HCT116 (cell line): ENCODE measurements around the gene COL26A1. TPM values are rescaled to one million over a fixed set of nuclear protein-coding genes. Genes with fewer than 3 reads are reported as not detected.

ENCODE experiments used
- ATAC-seq: fragments of 200-7000 bp; cut with Tn5 transposase; 2 replicates; pipeline ENCODE4 v1.9.1; 2020; ENCODE audit warnings: mild to moderate bottlenecking, moderate library complexity
- BruUV-seq: library from RNA; stranded (reverse); fragments of 400-500 nt; replicated peaks from 2 replicates; lab custom pipeline; 2021; lab: Mats Ljungman, UMichigan
- CTCF ChIA-PET: fragments of 300-600 bp; sonication (Branson Sonifier 250); formaldehyde crosslinking; loops from one replicate; lab custom pipeline; 2021; ENCODE audit warnings: antibody characterized with exemption; lab: Charles Lee
- POLR2A ChIA-PET: fragments of 300-600, 350-600 bp; sonication (Branson Sonifier 250); formaldehyde crosslinking; loops from one replicate; lab custom pipeline; 2021; ENCODE audit warnings: antibody characterized with exemption; lab: Charles Lee
- RAD21 ChIA-PET, 2 experiments: fragments of 300-600 bp; sonication (Branson Sonifier 250); formaldehyde crosslinking; loops; one replicate each; lab custom pipeline; 2023; ENCODE audit warnings: low total read pairs in 2 of 2; ENCODE audit not compliant: uncharacterized antibody in 2 of 2, unreplicated experiment in 2 of 2, low non-redundant PET in 1 of 2; lab: Charles Lee
- DNase-seq: peaks from one replicate; pipeline ENCODE4 v3.0.0-alpha.2; 2010; ENCODE audit warnings: low read depth, low spot score
- H2AFZ ChIP-seq: fragments of 200-600 bp; shearing (Covaris generic), sonication (generic); 2 replicates; pipeline ENCODE4 v1.6.1; 2017; ENCODE audit warnings: low read depth, mixed run types, mixed read lengths, antibody characterized with exemption, low read length; ENCODE audit not compliant: poor library complexity, severe bottlenecking
- H3K27ac ChIP-seq: 2 replicates; pipeline ENCODE4 v1.5.1; 2012; ENCODE audit warnings: low read depth, low read length
- H3K27me3 ChIP-seq: fragments of 200-600 bp; sonication (generic); 2 replicates; pipeline ENCODE4 v1.6.1; 2016; ENCODE audit warnings: mixed run types, low read length, mixed read lengths; ENCODE audit not compliant: insufficient read depth
- H3K36me3 ChIP-seq, 2 experiments: fragments of 200-500 bp in 1 of 2; fragments of 200-600 bp in 1 of 2; sonication (Bioruptor generic) in 1 of 2; sonication (generic) in 1 of 2; 2 replicates each; pipeline versions ENCODE4 v1.5.1 to v1.6.1; 2014 to 2016; ENCODE audit warnings: low read length in 2 of 2, inconsistent platforms in 1 of 2, mixed read lengths in 1 of 2, mixed run types in 1 of 2; ENCODE audit not compliant: insufficient read depth in 2 of 2, control insufficient read depth in 1 of 2
- H3K4me1 ChIP-seq, 2 experiments: fragments of 200-600 bp in 1 of 2; sonication (generic) in 1 of 2; 2 replicates each; pipeline versions ENCODE4 v1.5.1 to v1.6.1; 2012 to 2017; ENCODE audit warnings: low read length in 2 of 2, inconsistent platforms in 1 of 2, mild to moderate bottlenecking in 1 of 2, mixed read lengths in 1 of 2, mixed run types in 1 of 2, moderate library complexity in 1 of 2; ENCODE audit not compliant: insufficient read depth in 2 of 2, control insufficient read depth in 1 of 2
- H3K4me2 ChIP-seq: fragments of 200-600 bp; sonication (generic); 2 replicates; pipeline ENCODE4 v1.6.1; 2017; ENCODE audit warnings: mixed run types, low read length, mixed read lengths
- H3K4me3 ChIP-seq, 2 experiments: fragments of 200-600 bp in 1 of 2; sonication (generic) in 1 of 2; replicated peaks in 1 of 2; 2 replicates each; pipeline ENCODE4 v1.5.1; 2011 to 2016; ENCODE audit warnings: low read length in 2 of 2, control low read depth in 1 of 2, low read depth in 1 of 2, mild to moderate bottlenecking in 1 of 2, mixed read lengths in 1 of 2, mixed run types in 1 of 2
- H3K79me2 ChIP-seq: fragments of 200-600 bp; sonication (generic); 2 replicates; pipeline ENCODE4 v1.6.1; 2017; ENCODE audit warnings: mild to moderate bottlenecking, mixed run types, low read length, moderate library complexity, mixed read lengths; ENCODE audit not compliant: insufficient read depth
- H3K9ac ChIP-seq: fragments of 200-600 bp; sonication (generic); 2 replicates; pipeline ENCODE4 v1.6.1; 2016; ENCODE audit warnings: low read length, mixed read lengths
- H3K9me2 ChIP-seq: fragments of 200-600 bp; sonication (generic), shearing (Covaris generic); 2 replicates; pipeline ENCODE4 v1.6.1; 2017; ENCODE audit warnings: mixed run types, mild to moderate bottlenecking, moderate library complexity; ENCODE audit not compliant: insufficient read depth
- H3K9me3 ChIP-seq, 2 experiments: fragments of 200-500 bp in 1 of 2; fragments of 200-600 bp in 1 of 2; sonication (Bioruptor generic) in 1 of 2; sonication (generic) in 1 of 2; 2 replicates each; pipeline ENCODE4 v1.6.1; 2014 to 2017; ENCODE audit warnings: low read length in 2 of 2, mixed read lengths in 2 of 2, inconsistent platforms in 1 of 2, low read depth in 1 of 2, mild to moderate bottlenecking in 1 of 2, mixed run types in 1 of 2, moderate library complexity in 1 of 2; ENCODE audit not compliant: control insufficient read depth in 1 of 2, insufficient read depth in 1 of 2
- H4K20me1 ChIP-seq: fragments of 200-600 bp; sonication (generic), shearing (Covaris generic); 2 replicates; pipeline ENCODE4 v1.6.1; 2017; ENCODE audit warnings: mixed run types, mild to moderate bottlenecking, moderate library complexity; ENCODE audit not compliant: insufficient read depth
- intact Hi-C: fragments of 100-400 bp; cut with micrococcal nuclease; formaldehyde crosslinking; loops from 2 replicates; pipeline ENCODE4 v1.10.0; 2022
- total RNA-seq: library from RNA; stranded (reverse); gene quantifications from one replicate; pipeline ENCODE4 v1.2.1, GENCODE V29; 2021; ENCODE audit not compliant: unreplicated experiment
- TF ChIP-seq, protein P1 (sequence below): IDR thresholded peaks from 2 replicates; pipeline ENCODE4 v1.6.1; 2012
- TF ChIP-seq, protein P2 (sequence below): IDR thresholded peaks from 2 replicates; pipeline ENCODE4 v1.6.1; 2012; ENCODE audit warnings: low read depth

Gene COL26A1
- total RNA-seq, 1 experiment from 2014 or later, result 0.27 TPM

GRCh38 chr7:101586078-101586905 lies 223.6 kb downstream of the COL26A1 start:
- Histone ChIP-seq H3K27me3 (no peaks in the 10 kb centered on the region), H3K27ac (no peak overlapping the region), H4K20me1 (no peaks in the 10 kb centered on the region), H3K9me3 (peaks cover 0 to 11% of the 10 kb centered on the region in 2 experiments; a peak in 1 of 4 replicates), H2AFZ (no peak overlapping the region), H3K4me2 (no peak overlapping the region), H3K79me2 (no peaks in the 10 kb centered on the region), H3K36me3 (no peaks in the 10 kb centered on the region), H3K9me2 (no peaks in the 10 kb centered on the region), H3K4me1 (peaks cover 0 to 3% of the 10 kb centered on the region in 2 experiments; a peak in 2 of 4 replicates), H3K9ac (no peak overlapping the region), H3K4me3 (no peak overlapping the region)
- intact Hi-C loops, result no loop called here
- POLR2A ChIA-PET, result interaction anchor here (0.6 kb wide), 1 partner anchor 475 kb away, joined by 3 read pairs; no protein-coding TSS in a partner anchor
- DNase-seq (no peak), ATAC-seq (peak; percentile 44)
- TF ChIP-seq, protein P1, sequence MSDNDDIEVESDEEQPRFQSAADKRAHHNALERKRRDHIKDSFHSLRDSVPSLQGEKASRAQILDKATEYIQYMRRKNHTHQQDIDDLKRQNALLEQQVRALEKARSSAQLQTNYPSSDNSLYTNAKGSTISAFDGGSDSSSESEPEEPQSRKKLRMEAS, result peak; percentile 49
- TF ChIP-seq, protein P2, sequence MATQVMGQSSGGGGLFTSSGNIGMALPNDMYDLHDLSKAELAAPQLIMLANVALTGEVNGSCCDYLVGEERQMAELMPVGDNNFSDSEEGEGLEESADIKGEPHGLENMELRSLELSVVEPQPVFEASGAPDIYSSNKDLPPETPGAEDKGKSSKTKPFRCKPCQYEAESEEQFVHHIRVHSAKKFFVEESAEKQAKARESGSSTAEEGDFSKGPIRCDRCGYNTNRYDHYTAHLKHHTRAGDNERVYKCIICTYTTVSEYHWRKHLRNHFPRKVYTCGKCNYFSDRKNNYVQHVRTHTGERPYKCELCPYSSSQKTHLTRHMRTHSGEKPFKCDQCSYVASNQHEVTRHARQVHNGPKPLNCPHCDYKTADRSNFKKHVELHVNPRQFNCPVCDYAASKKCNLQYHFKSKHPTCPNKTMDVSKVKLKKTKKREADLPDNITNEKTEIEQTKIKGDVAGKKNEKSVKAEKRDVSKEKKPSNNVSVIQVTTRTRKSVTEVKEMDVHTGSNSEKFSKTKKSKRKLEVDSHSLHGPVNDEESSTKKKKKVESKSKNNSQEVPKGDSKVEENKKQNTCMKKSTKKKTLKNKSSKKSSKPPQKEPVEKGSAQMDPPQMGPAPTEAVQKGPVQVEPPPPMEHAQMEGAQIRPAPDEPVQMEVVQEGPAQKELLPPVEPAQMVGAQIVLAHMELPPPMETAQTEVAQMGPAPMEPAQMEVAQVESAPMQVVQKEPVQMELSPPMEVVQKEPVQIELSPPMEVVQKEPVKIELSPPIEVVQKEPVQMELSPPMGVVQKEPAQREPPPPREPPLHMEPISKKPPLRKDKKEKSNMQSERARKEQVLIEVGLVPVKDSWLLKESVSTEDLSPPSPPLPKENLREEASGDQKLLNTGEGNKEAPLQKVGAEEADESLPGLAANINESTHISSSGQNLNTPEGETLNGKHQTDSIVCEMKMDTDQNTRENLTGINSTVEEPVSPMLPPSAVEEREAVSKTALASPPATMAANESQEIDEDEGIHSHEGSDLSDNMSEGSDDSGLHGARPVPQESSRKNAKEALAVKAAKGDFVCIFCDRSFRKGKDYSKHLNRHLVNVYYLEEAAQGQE, result no peak
- CTCF ChIA-PET, result no interaction called here
- RAD21 ChIA-PET, result no interaction called here
- no TSS peak for BruUV-seq
